Measurements from ENCODE around the gene MEIG1. TPM values are rescaled to one million over a fixed set of nuclear protein-coding genes. Genes with fewer than 3 reads are reported as not detected.
"Not testable (repeated sequence)": the region's sequence is repeated elsewhere in the genome, so short reads cannot be mapped to it uniquely, and the experiment has no call there.

Gene MEIG1
- total RNA-seq, 2 experiments from 2014 or later: 0.81 to 1.1 TPM

GRCh38 chr10:14993500-14994455, 34.6 kb downstream of the MEIG1 start:
- H3K36me3 Mint-ChIP-seq (ENCODE audit: low read depth); H3K9me3 Mint-ChIP-seq (ENCODE audit: low read depth); H3K4me3 Mint-ChIP-seq; H3K27ac Mint-ChIP-seq; ATAC-seq; CTCF ChIA-PET; H3K27me3 Mint-ChIP-seq; DNase-seq: not testable (repeated sequence)
- peaks cover 14% of the 10 kb centered on the region for H3K4me1 Mint-ChIP-seq
- POLR2A ChIA-PET: interaction anchor here (0.7 kb wide), 1 partner anchor 1692 kb away, joined by 4 read pairs; no protein-coding TSS in a partner anchor
- intact Hi-C loops (cut with DNase I, micrococcal nuclease): loop anchor here in 1 of 2 experiments (5.0 kb wide), 2 partner anchors 89 to 379 kb away; partner anchors contain the start of gene FAM171A1

- Mint-ChIP-seq H3K27ac (no peak overlapping the region), H3K36me3 (ENCODE audit: low read depth) (no peaks in the 10 kb centered on the region), H3K4me1 (peaks cover 9% of the 10 kb centered on the region)
Measured at GRCh38 chr10:14995964-14996565, 36.9 kb downstream of the MEIG1 start.

GRCh38 chr10:15013530-15013929, 54.3 kb downstream of the MEIG1 start:
- intact Hi-C loops (cut with DNase I, micrococcal nuclease); H3K4me1 Mint-ChIP-seq; CTCF ChIA-PET; H3K27me3 Mint-ChIP-seq; H3K9me3 Mint-ChIP-seq (ENCODE audit: low read depth); ATAC-seq; H3K27ac Mint-ChIP-seq; H3K4me3 Mint-ChIP-seq; H3K36me3 Mint-ChIP-seq (ENCODE audit: low read depth); DNase-seq: not testable (repeated sequence)
- POLR2A ChIA-PET: interaction anchor here (0.6 kb wide), 1 partner anchor 18 kb away, joined by 4 read pairs; no protein-coding TSS in a partner anchor

More at GRCh38 chr10:14995964-14996565, 36.9 kb downstream of the MEIG1 start:
- H3K9me3 Mint-ChIP-seq (ENCODE audit: low read depth): no peaks in the 10 kb centered on the region
- ATAC-seq (no peak), DNase-seq (no peak)
- POLR2A ChIA-PET: no interaction called here
- peaks cover 1% of the 10 kb centered on the region for H3K27me3 Mint-ChIP-seq
- no peak overlapping the region for H3K4me3 Mint-ChIP-seq
- intact Hi-C loops (cut with DNase I, micrococcal nuclease): no loop called here
- CTCF ChIA-PET: no interaction called here

GRCh38 chr10:15015451-15015850, 56.3 kb downstream of the MEIG1 start:
- CTCF ChIA-PET: interaction anchor here (0.8 to 1.2 kb wide), 2 partner anchors 16 to 80 kb away, joined by 3 read pairs; no protein-coding TSS in a partner anchor
- Mint-ChIP-seq H3K36me3 (ENCODE audit: low read depth) (no peaks in the 10 kb centered on the region), H3K4me3 (no peak overlapping the region), H3K27me3 (no peaks in the 10 kb centered on the region), H3K9me3 (ENCODE audit: low read depth) (no peaks in the 10 kb centered on the region), H3K27ac (no peak overlapping the region), H3K4me1 (no peaks in the 10 kb centered on the region)
- no peak for ATAC-seq
- no peak for DNase-seq
- intact Hi-C loops (cut with DNase I, micrococcal nuclease): no loop called here
- POLR2A ChIA-PET: no interaction called here

- DNase-seq; H3K4me1 Mint-ChIP-seq; ATAC-seq; intact Hi-C loops (cut with DNase I, micrococcal nuclease); POLR2A ChIA-PET; H3K27ac Mint-ChIP-seq; H3K9me3 Mint-ChIP-seq (ENCODE audit: low read depth); H3K27me3 Mint-ChIP-seq; H3K4me3 Mint-ChIP-seq; H3K36me3 Mint-ChIP-seq (ENCODE audit: low read depth); CTCF ChIA-PET: not testable (repeated sequence)
Measured at GRCh38 chr10:15020966-15021365, 61.8 kb downstream of the MEIG1 start.

Other genes with a start within 250 kb of the MEIG1 start
- gene FAM107B, start 184.5 kb upstream of the MEIG1 start, total RNA-seq: 100 to 1,000 TPM; 126 to 148 TPM
- 1 to 10 TPM; 2.5 to 2.7 TPM for gene CDNF, start 121.4 kb upstream of the MEIG1 start, total RNA-seq
- 10 to 100 TPM; 26.1 to 36.0 TPM for gene HSPA14, start 121.1 kb upstream of the MEIG1 start, total RNA-seq
- 10 to 100 TPM; 19.2 to 22.9 TPM for gene MSANTD7, start 121.1 kb upstream of the MEIG1 start, total RNA-seq
- gene SUV39H2, start 80.5 kb upstream of the MEIG1 start, total RNA-seq: 10 to 100 TPM; 42.9 to 51.5 TPM
- 10 to 100 TPM; 17.9 to 30.9 TPM for gene DCLRE1C, start 5.3 kb upstream of the MEIG1 start, total RNA-seq
- gene OLAH, start 84.6 kb downstream of the MEIG1 start, total RNA-seq: under 1 TPM; 0.16 to 0.90 TPM
- gene ACBD7, start 129.4 kb downstream of the MEIG1 start, total RNA-seq: 1 to 10 TPM; 2.4 to 2.6 TPM
- gene RPP38, start 138.0 kb downstream of the MEIG1 start, total RNA-seq: 10 to 100 TPM; 26.1 to 27.1 TPM
- 10 to 100 TPM; 20.6 to 22.1 TPM for gene NMT2, start 209.3 kb downstream of the MEIG1 start, total RNA-seq